ENCODE measurements around the gene SLX4IP.

SLX4IP gene

DNA sequence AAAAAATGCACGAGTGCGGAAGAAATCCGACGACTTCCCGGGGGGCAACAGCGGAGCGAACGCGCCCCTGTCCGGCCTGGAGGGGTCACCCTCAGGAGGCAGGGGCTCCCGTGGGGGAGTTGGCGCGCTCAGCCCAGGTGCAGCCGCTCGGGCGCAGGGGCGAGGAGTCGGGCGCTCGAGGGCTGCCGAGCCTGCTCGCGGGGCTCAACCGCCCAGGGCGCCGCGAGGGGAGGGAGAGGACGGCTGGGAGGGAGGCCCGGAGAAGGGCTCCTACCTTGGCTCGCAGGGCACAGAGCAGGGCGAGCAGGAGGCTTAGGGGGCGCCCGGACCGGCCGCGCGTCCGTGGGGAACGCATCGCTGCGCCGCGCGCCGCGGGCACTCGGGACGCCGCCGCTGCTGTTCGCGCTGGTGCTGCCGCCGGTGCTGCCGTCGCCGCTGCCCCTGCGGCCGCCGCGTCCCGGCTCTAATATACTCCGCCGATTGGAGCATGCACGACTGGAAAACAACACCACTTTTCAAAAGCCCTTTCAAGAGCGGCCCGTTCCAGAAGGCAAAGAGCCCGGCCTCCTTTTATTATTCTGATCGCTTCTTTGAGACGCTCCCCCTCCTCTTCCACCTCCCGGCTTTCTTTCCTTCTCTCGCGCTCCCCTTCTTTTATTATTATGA, 238.2 kb downstream of the SLX4IP start:
- H3K27ac Mint-ChIP-seq: peak overlapping the region; percentile 96 to 99 (median 98)
- peaks cover 36% of the 10 kb centered on the region for H3K36me3 Mint-ChIP-seq (ENCODE audit: low read depth)
- no peak for TF ChIP-seq CTCF (IDR thresholded peaks at IDR 0.05; ENCODE audit: unreplicated experiment in 3 of 3)
- no peaks in the 10 kb centered on the region for H3K9me3 Mint-ChIP-seq
- H3K4me3 Mint-ChIP-seq: peak overlapping the region; percentile 99 to 100 (median 100)
- H3K4me1 Mint-ChIP-seq: peaks cover 40% of the 10 kb centered on the region
- peaks cover 9% of the 10 kb centered on the region for H3K27me3 Mint-ChIP-seq (ENCODE audit: low read depth)

DNA sequence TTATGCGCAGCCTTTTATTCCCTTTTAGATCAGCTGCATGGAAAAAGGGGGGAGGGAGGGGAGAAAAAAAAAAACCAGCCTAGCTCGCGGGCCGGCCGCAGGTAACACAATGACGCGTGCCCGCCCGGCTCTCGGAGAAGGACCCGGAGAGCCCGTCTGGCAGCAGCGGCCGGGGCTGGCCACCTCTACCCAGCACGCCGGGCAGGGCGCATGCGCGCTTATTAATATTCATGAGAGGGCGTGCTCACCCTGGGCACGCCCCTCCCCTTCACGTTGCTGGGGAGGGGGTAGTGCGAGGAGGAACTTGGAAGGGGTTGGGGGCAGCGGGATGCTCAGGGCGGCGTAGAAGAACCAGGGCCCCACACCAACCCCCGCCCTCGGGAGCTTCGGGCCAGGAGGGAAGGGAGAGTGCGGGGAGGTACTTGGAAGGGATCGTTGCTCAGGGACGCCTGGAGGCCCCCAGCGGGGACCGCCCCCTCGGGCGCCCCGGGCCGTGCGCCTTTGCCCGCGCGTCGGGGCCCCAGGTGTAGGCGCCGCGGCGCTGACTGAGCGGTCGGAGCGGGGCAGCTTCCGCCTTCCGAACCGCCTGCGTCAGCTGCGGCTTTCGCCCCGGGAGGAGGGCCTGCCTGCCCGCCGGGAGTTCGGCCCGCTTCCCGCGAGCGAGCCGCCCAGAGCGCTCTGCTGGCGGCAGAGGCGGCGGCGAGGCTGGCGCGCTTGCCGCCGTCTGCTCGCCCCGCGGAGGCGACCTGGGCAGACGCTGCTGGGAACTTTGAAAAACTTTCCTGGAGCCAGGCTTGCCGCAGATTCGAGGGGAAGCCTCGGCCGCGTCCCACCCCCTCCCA, 239.0 kb downstream of the SLX4IP start, which contains the start of gene JAG1:
TSS of gene JAG1 (minus strand) at position 158 of the 842 bp plus-strand sequence. CDS start 469 bp downstream, outside the sequence.
- H3K27ac Mint-ChIP-seq: peak within 1 kb of the TSS; percentile 96 to 99 (median 98)
- no peaks in the 10 kb centered on the region for H3K9me3 Mint-ChIP-seq
- peaks cover 32% of the 10 kb centered on the region for H3K4me1 Mint-ChIP-seq
- H3K4me3 Mint-ChIP-seq: peak within 1 kb of the TSS; percentile 99 to 100 (median 100)
- H3K27me3 Mint-ChIP-seq (ENCODE audit: low read depth): peaks cover 9% of the 10 kb centered on the region
- peaks cover 29% of the 10 kb centered on the region for H3K36me3 Mint-ChIP-seq (ENCODE audit: low read depth)
- TF ChIP-seq CTCF (IDR thresholded peaks at IDR 0.05; ENCODE audit: unreplicated experiment in 3 of 3): no peak

DNA sequence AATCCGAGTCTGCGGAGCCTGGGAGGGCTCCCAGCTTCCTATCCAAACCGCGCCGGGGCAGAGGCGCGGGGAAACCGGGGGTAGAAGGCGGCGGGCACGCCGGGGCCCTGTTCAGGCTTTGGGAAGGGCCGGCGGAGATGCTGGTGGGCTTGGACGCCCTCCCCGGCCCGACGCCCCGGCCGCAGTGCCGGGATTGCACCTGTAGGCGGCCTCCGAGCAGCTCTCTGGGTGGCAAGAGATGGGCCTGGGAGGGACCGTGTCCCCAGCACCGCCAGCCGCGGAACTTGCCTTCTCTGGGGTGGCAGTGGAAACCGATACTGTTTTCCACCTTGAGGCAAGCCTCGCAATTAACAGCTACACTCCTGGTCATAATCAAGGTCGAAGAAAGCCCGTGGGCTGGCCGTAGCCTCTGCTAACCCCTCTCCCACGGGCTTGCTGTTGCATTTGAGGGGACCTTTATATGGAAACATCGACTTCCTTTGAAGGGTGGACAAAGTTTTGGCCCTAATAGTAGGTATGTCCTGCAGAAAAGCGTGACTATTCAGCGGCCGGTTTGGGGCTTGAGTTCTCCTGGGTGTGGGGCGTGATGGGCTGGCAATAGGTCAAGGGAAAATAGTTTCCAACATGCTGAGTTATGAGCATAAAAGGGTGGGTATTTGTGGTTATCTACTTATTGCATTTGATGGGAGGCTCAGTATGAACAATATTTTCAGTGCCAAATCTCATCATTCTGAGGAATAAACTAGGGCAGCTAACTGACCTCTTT, 239.8 kb downstream of the SLX4IP start:
- peak overlapping the region; percentile 87 to 100 (median 88) for H3K4me3 Mint-ChIP-seq
- H3K4me1 Mint-ChIP-seq: peaks cover 24% of the 10 kb centered on the region
- TF ChIP-seq CTCF (IDR thresholded peaks at IDR 0.05; ENCODE audit: unreplicated experiment in 3 of 3): peak; percentile 88 to 96 (median 94)
- no peaks in the 10 kb centered on the region for H3K9me3 Mint-ChIP-seq
- peaks cover 9% of the 10 kb centered on the region for H3K27me3 Mint-ChIP-seq (ENCODE audit: low read depth)
- H3K36me3 Mint-ChIP-seq (ENCODE audit: low read depth): peaks cover 20% of the 10 kb centered on the region
- peak overlapping the region; percentile 95 to 96 (median 96) for H3K27ac Mint-ChIP-seq

DNA sequence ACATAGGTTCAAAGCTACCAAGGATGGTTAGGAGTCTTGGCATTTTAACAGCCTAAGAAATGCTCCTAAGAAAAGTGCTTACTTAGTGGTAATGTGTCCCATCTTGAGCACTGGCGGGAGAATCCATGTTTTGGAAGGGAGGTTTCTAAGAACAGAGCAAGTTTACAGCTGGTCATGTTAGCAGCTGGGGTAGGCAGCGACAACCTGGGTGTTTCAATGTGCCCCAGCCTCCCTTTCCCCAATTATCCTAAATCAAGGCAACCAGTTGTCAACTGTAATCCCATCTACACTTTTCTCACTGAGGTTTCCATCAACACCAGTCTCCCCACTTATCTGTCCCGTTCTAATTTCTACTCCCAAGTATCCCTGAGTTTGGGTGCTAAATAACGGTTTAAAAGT, 240.3 kb downstream of the SLX4IP start:
- H3K27me3 Mint-ChIP-seq (ENCODE audit: low read depth): peaks cover 9% of the 10 kb centered on the region
- no peak for TF ChIP-seq CTCF (IDR thresholded peaks at IDR 0.05; ENCODE audit: unreplicated experiment in 3 of 3)

DNA sequence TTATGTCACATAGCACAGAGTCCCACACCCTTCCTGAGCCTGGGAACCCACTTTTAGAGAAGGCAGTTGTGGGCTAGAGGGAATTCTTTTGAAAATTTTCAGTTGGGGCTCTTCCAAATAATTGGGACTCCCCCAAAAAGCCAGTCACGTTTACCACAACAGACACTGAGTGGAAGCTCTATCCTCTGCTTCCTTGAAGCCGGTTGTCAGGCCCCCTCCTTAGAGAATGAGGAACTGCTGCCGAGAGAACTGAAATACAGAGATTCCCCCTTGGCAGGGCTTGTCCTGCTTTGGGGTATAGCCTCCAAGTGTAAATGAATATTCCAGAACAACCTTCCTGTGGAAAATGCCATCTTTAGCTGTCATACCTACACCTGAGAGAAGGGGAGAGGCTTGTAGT, 241.4 kb downstream of the SLX4IP start:
- Mint-ChIP-seq H3K27ac (peak overlapping the region; percentile 65 to 84 (median 78)), H3K36me3 (ENCODE audit: low read depth) (peaks cover 6% of the 10 kb centered on the region), H3K27me3 (ENCODE audit: low read depth) (peaks cover 9% of the 10 kb centered on the region), H3K4me3 (peak overlapping the region; percentile 56 to 70 (median 68)), H3K9me3 (no peaks in the 10 kb centered on the region), H3K4me1 (peaks cover 8% of the 10 kb centered on the region)
- TF ChIP-seq CTCF (IDR thresholded peaks at IDR 0.05; ENCODE audit: unreplicated experiment in 3 of 3): no peak

More for the DNA sequence above, 240.3 kb downstream of the SLX4IP start:
- Mint-ChIP-seq H3K9me3 (no peaks in the 10 kb centered on the region), H3K4me1 (peaks cover 19% of the 10 kb centered on the region), H3K4me3 (peak overlapping the region; percentile 87 to 100 (median 88)), H3K36me3 (ENCODE audit: low read depth) (peaks cover 17% of the 10 kb centered on the region), H3K27ac (peak overlapping the region; percentile 95 to 96 (median 96))
